BLaER1 (cell line): Measurements from ENCODE around the gene COQ8A.
"Not testable (repeated sequence)": the region's sequence is repeated elsewhere in the genome, so short reads cannot be mapped to it uniquely, and the experiment has no call there.

ENCODE experiments used
- H3K27ac ChIP-seq: shearing (Covaris generic); formaldehyde crosslinking; 2 replicates; pipeline ENCODE4 v1.8.1; 2022
- H3K27me3 ChIP-seq: shearing (Covaris generic); formaldehyde crosslinking; 2 replicates; pipeline ENCODE4 v1.8.1; 2022
- H3K36me3 ChIP-seq: shearing (Covaris generic); formaldehyde crosslinking; 2 replicates; pipeline ENCODE4 v1.8.1; 2022
- H3K4me1 ChIP-seq: shearing (Covaris generic); formaldehyde crosslinking; 2 replicates; pipeline ENCODE4 v1.8.1; 2022
- H3K4me2 ChIP-seq: shearing (Covaris generic); formaldehyde crosslinking; 2 replicates; pipeline ENCODE4 v1.8.1; 2022
- H3K4me3 ChIP-seq: shearing (Covaris generic); formaldehyde crosslinking; 2 replicates; pipeline ENCODE4 v1.8.1; 2022
- H3K9ac ChIP-seq: shearing (Covaris generic); formaldehyde crosslinking; 2 replicates; pipeline ENCODE4 v1.8.1; 2022
- H3K9me3 ChIP-seq: shearing (Covaris generic); formaldehyde crosslinking; 2 replicates; pipeline ENCODE4 v1.8.1; 2022
- H4K20me1 ChIP-seq: shearing (Covaris generic); formaldehyde crosslinking; 2 replicates; pipeline ENCODE4 v1.8.1; 2022
- Cebpa-rat ChIP-seq: shearing (Covaris generic); IDR thresholded peaks from 2 replicates; pipeline ENCODE4 v1.8.1; 2022

COQ8A gene

GRCh38 chr1:226949401-226949800 lies 9.3 kb downstream of the COQ8A start:
- Histone ChIP-seq H4K20me1 (peaks cover 100% of the 10 kb centered on the region), H3K9ac (no peak overlapping the region), H3K27me3 (no peaks in the 10 kb centered on the region), H3K4me2 (no peak overlapping the region), H3K36me3 (peaks cover 37% of the 10 kb centered on the region), H3K9me3 (peaks cover 6% of the 10 kb centered on the region; the same call in 1 of the 2 replicates), H3K4me3 (no peak overlapping the region), H3K4me1 (peaks cover 47% of the 10 kb centered on the region), H3K27ac (no peak overlapping the region)
- TF ChIP-seq Cebpa-rat = no peak

DNA sequence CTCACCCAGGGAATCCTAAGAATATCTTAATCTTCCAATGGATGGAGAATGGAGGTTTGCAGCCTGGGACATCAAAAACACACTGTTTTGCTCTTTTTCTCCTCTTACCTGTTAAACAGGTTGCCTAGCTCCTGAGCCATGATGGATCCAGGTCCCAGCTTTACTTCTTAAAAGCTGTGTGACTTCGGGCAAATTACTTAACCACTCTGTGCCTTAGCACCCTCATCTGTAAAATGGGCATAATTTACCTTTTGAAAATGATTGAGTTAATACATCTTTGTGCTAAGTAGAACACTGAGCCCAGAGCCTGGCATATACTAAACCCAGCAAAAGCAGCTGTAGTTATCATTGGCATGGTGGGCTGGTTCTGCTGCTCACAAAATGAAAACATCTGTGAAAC lies 10.2 kb downstream of the COQ8A start:
- Histone ChIP-seq H3K27me3 (no peaks in the 10 kb centered on the region), H3K4me3 (no peak overlapping the region), H3K27ac (no peak overlapping the region), H4K20me1 (peaks cover 100% of the 10 kb centered on the region), H3K4me1 (peaks cover 40% of the 10 kb centered on the region), H3K4me2 (no peak overlapping the region), H3K9me3 (peaks cover 14% of the 10 kb centered on the region), H3K36me3 (peaks cover 41% of the 10 kb centered on the region), H3K9ac (no peak overlapping the region)
- no peak for TF ChIP-seq Cebpa-rat

DNA sequence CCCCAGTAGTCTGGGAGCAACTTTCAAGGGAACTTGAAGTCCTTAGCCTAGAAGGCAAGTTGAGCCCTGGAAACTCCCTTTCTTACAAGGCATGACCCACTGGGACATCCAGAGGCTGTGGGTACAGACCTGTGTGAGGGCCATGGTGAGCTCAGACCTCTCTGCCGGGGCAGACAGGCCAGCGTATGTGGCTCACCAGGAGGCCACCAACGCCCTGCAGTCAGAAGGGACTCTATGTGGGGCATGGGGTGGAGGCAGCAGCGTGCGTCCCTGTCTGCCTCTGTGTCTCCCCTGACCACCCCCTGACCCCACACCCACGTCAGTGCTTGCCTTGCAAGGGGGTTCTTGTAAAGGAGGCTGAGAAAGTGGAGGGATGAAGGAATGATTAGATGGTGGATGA lies 10.8 kb downstream of the COQ8A start:
- H3K36me3 ChIP-seq = peaks cover 43% of the 10 kb centered on the region
- H3K27me3 ChIP-seq = no peaks in the 10 kb centered on the region
- H3K9ac ChIP-seq = no peak overlapping the region
- H3K27ac ChIP-seq = no peak overlapping the region
- H4K20me1 ChIP-seq = peaks cover 95% of the 10 kb centered on the region
- TF ChIP-seq Cebpa-rat = no peak
- peaks cover 19% of the 10 kb centered on the region for H3K9me3 ChIP-seq
- H3K4me1 ChIP-seq = peaks cover 36% of the 10 kb centered on the region
- H3K4me3 ChIP-seq = no peak overlapping the region
- H3K4me2 ChIP-seq = no peak overlapping the region

GRCh38 chr1:226951286-226952117 lies 11.4 kb downstream of the COQ8A start:
- Histone ChIP-seq H4K20me1 (peaks cover 89% of the 10 kb centered on the region), H3K4me1 (peaks cover 31% of the 10 kb centered on the region), H3K4me2 (no peak overlapping the region), H3K27me3 (no peaks in the 10 kb centered on the region), H3K36me3 (peaks cover 43% of the 10 kb centered on the region), H3K9me3 (peaks cover 24% of the 10 kb centered on the region), H3K27ac (no peak overlapping the region), H3K9ac (no peak overlapping the region), H3K4me3 (no peak overlapping the region)
- TF ChIP-seq Cebpa-rat = no peak

DNA sequence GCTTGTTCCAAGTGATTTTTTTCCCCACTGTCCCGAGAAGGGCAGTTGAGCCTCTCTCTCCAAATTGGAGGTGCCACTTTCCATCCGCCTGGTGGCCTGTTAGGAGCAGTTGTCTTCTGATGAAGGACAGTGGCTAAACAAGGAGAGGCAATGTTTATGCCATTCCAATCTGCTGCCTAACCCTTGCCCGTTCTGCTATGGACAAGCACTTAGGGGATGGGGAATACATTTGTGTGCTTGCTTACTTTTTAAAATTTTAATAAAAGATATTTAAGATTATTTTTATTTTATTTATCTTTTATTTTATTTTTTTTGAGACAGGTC lies 12.0 kb downstream of the COQ8A start:
- H3K27me3 ChIP-seq = no peaks in the 10 kb centered on the region
- H3K4me2 ChIP-seq = no peak overlapping the region
- peaks cover 30% of the 10 kb centered on the region for H3K9me3 ChIP-seq
- H3K27ac ChIP-seq = no peak overlapping the region
- no peak overlapping the region for H3K9ac ChIP-seq
- H3K4me1 ChIP-seq = peaks cover 31% of the 10 kb centered on the region
- peaks cover 83% of the 10 kb centered on the region for H4K20me1 ChIP-seq
- H3K4me3 ChIP-seq = no peak overlapping the region
- no peak for TF ChIP-seq Cebpa-rat
- H3K36me3 ChIP-seq = peaks cover 43% of the 10 kb centered on the region

DNA sequence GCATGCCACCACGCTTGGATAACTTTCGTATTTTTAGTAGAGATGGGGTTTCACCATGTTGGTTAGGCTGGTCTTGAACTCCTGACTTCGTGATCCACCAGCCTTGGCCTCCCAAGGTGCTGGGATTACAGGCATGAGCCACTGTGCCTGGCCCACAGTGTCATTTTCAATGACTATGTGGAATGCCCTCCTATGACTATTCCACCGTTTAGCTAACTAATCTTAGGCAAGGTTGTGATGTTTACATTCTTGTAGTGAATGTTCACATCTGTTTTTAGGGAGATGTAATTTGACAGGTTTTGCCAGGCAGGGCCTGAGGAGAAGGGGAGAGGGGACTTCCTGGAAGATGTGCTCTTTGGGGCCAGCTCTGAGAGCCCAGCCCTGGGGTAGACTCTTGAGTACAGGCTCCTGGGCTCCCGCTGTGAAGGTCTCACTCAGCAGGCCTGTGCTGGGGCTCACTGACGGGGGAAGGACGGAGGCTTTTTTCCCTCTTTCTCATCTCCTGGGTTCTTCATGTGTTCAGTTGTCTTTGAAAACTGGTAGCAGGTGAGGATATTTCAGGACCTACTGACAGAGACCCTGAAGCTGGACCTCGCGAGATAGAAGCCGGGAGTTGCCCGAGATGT lies 13.2 kb downstream of the COQ8A start:
- Histone ChIP-seq H4K20me1 (peaks cover 71% of the 10 kb centered on the region), H3K4me2 (0 out of 2 replicates have a peak overlapping the region, but pooled peaks have one; percentile 34), H3K4me3 (no peak overlapping the region), H3K27ac (no peak overlapping the region), H3K36me3 (peaks cover 49% of the 10 kb centered on the region), H3K4me1 (peaks cover 31% of the 10 kb centered on the region), H3K9ac (no peak overlapping the region), H3K9me3 (peaks cover 36% of the 10 kb centered on the region), H3K27me3 (no peaks in the 10 kb centered on the region)
- no peak for TF ChIP-seq Cebpa-rat

DNA sequence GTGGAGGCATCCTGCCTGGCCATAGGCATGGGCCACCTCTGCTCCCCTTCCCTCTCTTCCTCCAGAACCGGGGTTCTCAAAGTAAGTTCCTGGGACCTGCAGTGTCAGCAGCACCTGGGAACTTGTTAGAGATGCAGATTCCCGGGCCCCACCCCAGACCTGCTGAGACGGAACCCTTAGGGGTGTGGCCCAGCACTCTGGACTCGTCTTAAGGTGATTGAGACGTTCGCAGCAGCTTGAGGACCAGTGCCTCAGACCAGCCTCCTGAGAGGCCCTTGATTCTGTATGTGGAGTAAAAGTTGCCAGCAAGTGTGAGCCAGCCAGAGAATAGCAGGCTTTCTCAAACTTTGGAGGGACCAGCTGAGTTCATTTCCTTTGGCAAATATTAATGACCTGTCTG lies 14.2 kb downstream of the COQ8A start:
- Histone ChIP-seq H4K20me1 (peaks cover 60% of the 10 kb centered on the region), H3K27me3 (no peaks in the 10 kb centered on the region), H3K4me3 (no peak overlapping the region), H3K9me3 (peaks cover 46% of the 10 kb centered on the region), H3K36me3 (peaks cover 49% of the 10 kb centered on the region), H3K4me1 (peaks cover 31% of the 10 kb centered on the region), H3K27ac (no peak overlapping the region), H3K9ac (no peak overlapping the region), H3K4me2 (no peak overlapping the region)
- TF ChIP-seq Cebpa-rat = no peak

- no peaks in the 10 kb centered on the region for H3K27me3 ChIP-seq
- no peak overlapping the region for H3K4me2 ChIP-seq
- peaks cover 47% of the 10 kb centered on the region for H3K36me3 ChIP-seq
- H3K27ac ChIP-seq = no peak overlapping the region
- no peak overlapping the region for H3K4me3 ChIP-seq
- no peak for TF ChIP-seq Cebpa-rat
- H3K9me3 ChIP-seq = peaks cover 50% of the 10 kb centered on the region
- peaks cover 56% of the 10 kb centered on the region for H4K20me1 ChIP-seq
- no peak overlapping the region for H3K9ac ChIP-seq
- H3K4me1 ChIP-seq = peaks cover 31% of the 10 kb centered on the region
Observed at GRCh38 chr1:226954777-226955176, 14.7 kb downstream of the COQ8A start.

DNA sequence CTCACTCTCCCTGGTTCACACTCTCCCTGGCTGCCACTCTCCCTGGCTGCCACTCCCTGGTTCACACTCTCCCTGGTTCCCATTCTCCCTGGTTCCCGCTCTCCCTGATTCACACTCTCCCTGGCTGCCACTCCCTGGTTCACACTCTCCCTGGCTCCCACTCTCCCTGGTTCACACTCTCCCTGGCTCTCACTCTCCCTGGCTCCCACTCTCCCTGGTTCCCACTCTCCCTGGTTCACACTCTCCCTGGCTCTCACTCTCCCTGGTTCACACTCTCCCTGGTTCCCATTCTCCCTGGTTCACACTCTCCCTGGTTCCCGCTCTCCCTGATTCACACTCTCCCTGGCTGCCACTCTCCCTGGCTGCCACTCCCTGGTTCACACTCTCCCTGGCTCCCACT lies 15.8 kb downstream of the COQ8A start:
- Histone ChIP-seq H3K4me1 (peaks cover 31% of the 10 kb centered on the region), H3K9me3 (peaks cover 61% of the 10 kb centered on the region), H3K36me3 (peaks cover 44% of the 10 kb centered on the region), H4K20me1 (peaks cover 45% of the 10 kb centered on the region)
- not testable (repeated sequence) for H3K27me3 ChIP-seq, H3K9ac ChIP-seq, H3K27ac ChIP-seq, H3K4me2 ChIP-seq, H3K4me3 ChIP-seq

GRCh38 chr1:226956942-226957713 lies 17.0 kb downstream of the COQ8A start:
- Histone ChIP-seq H3K4me3 (no peak overlapping the region), H3K27me3 (no peaks in the 10 kb centered on the region), H3K9me3 (peaks cover 63% of the 10 kb centered on the region), H3K4me1 (peaks cover 36% of the 10 kb centered on the region), H4K20me1 (peaks cover 44% of the 10 kb centered on the region), H3K4me2 (no peak overlapping the region), H3K36me3 (peaks cover 56% of the 10 kb centered on the region), H3K9ac (no peak overlapping the region), H3K27ac (no peak overlapping the region)
- TF ChIP-seq Cebpa-rat = no peak
